HEK293T (cell line): ENCODE data around the gene KCTD14.
"Not testable (repeated sequence)": the region's sequence is repeated elsewhere in the genome, so short reads cannot be mapped to it uniquely, and the experiment has no call there.

Experiments used
- ARNT ChIP-seq: fragments of 450-650 bp; IDR thresholded peaks from 2 replicates; pipeline ENCODE4 v1.6.1; 2017; ENCODE audit warnings: mild to moderate bottlenecking
- FOXA1 ChIP-seq: fragments of 450-650 bp; IDR thresholded peaks from 2 replicates; pipeline ENCODE4 v1.6.1; 2016; ENCODE audit warnings: mild to moderate bottlenecking
- FOXM1 ChIP-seq: fragments of 450-650 bp; IDR thresholded peaks from 2 replicates; pipeline ENCODE4 v1.6.1; 2017; ENCODE audit warnings: mild to moderate bottlenecking, borderline replicate concordance
- LEF1 ChIP-seq: fragments of 450-650 bp; IDR thresholded peaks from 2 replicates; pipeline ENCODE4 v1.6.1; 2017; ENCODE audit warnings: mild to moderate bottlenecking, borderline replicate concordance
- SP1 ChIP-seq: fragments of 450-650 bp; IDR thresholded peaks from 2 replicates; pipeline ENCODE4 v1.6.1; 2017
- SUZ12 ChIP-seq: fragments of 450-650 bp; IDR thresholded peaks from 2 replicates; pipeline ENCODE4 v1.6.1; 2016; ENCODE audit warnings: mild to moderate bottlenecking
- TARDBP ChIP-seq: fragments of 450-650 bp; IDR thresholded peaks from 2 replicates; pipeline ENCODE4 v1.6.1; 2016
- ZNF384 ChIP-seq: fragments of 450-650 bp; IDR thresholded peaks from 2 replicates; pipeline ENCODE4 v1.6.1; 2016

GRCh38 chr11:78014937-78015520, 8.0 kb downstream of the KCTD14 start:
- not testable (repeated sequence) for TF ChIP-seq FOXA1, FOXM1, ZNF384, ARNT, TARDBP, LEF1, SP1, SUZ12
